G401 (cell line): Measurements from ENCODE around the gene MGAT4B. TPM values are rescaled to one million over a fixed set of nuclear protein-coding genes. Genes with fewer than 3 reads are reported as not detected.

Experiments
- DNase-seq: peaks from one replicate; pipeline ENCODE4 v3.0.0-alpha.2; 2015; ENCODE audit warnings: low spot score
- in situ Hi-C: cut with HindIII; loops from 2 replicates; pipeline ENCODE4 v1.10.0; 2016; ENCODE audit warnings: low sequenced_read_pairs, mixed read lengths
- total RNA-seq: library from RNA; depleted of rRNA; stranded (reverse); fragments of >200 nt; shearing (Covaris generic); gene quantifications from 2 replicates; pipeline ENCODE4 v1.2.3, GENCODE V29; 2014

Gene MGAT4B
- total RNA-seq, 1 experiment from 2014 or later, result 122 TPM

DNA sequence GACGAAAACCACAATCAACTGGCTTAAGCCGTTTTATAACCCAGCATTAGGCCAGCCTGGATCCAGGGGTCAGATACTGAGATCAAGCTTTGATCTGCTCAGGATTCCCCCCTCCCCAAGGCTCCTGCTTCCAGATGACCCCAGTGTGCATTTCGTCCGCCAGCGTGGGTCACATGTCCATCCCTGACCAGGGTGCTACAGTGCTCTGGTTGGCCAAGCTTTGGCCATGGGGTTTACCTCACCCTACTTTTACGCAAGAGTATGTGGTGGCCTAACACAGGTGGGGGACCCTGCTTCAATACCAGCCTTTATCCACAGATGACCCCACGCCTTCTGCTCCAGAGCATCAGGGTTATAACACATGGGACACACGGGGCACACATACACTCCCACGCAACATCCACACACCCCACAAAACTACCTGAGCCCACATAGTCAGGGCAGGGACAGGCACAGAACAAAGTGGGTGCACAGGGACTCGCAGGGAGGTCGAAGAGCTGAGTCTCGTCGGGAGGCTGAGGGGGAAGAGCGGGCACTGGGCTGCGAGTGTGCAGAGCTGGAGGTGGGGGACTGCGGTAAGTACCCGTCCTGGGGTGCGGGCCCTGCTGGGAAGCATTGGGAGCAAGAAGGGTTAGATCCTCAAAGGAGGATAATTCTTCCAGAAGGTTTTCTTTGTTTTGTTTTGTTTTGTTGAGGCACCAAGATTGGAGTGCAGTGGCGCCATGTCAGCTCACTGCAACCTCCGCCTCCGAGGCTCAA is 9.0 kb upstream of the MGAT4B start:
- DNase-seq, result no peak
- in situ Hi-C loops, result loop anchor here (10.0 kb wide), 1 partner anchor 61 kb away; no protein-coding TSS in a partner anchor

DNA sequence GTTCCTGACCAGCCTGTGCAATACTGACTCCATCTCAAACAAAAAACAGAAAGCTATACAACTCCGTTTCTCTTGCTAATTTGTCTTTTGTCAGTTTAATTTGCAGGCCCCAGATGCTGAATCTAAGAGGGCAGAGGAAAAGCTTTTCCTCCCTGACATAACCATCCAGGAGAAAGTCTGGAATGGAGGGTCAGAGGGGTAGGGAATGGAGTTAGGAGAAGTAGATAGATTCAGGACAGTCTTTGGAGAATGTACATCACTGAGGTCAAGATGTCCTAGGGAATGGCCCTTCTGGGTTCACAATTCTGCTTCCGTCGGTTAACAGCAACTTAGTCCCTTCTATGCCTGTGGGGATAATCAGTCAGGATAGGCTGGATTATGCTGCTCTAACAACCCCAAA is 7.4 kb upstream of the MGAT4B start:
- no peak for DNase-seq
- in situ Hi-C loops, result loop anchor here (10.0 kb wide), 1 partner anchor 59 kb away; no protein-coding TSS in a partner anchor

DNA sequence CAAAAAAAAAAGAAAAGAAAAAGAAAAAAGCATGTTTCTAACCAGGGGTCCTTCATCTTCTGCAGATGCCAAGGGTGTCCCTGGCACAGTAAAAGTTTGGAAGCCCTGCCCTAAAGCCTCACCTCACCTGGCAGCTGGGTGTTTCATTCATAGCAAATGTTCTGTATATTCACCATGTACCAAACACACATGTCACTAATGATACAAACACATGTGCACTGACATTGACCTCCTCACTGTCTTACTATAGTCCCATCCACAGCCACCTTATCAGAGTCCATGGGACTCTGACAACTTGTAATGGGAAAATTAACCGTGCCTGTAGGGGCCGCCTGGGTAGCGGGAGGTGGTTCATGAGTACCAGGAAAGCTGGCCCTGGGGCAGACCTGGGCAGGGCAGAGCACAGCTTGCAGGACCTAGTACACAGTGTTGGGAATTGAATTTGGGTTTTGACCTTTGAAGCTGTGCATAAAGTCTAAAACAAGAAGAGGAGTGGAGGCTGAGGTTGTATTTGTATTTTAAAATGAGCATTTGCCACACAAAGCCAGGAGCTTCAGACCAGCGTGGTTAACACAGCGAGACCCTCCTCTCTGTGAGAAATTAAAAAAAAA is 6.4 kb upstream of the MGAT4B start:
- in situ Hi-C loops, result loop anchor here (10.0 kb wide), 1 partner anchor 58 kb away; no protein-coding TSS in a partner anchor
- DNase-seq, result no peak

DNA sequence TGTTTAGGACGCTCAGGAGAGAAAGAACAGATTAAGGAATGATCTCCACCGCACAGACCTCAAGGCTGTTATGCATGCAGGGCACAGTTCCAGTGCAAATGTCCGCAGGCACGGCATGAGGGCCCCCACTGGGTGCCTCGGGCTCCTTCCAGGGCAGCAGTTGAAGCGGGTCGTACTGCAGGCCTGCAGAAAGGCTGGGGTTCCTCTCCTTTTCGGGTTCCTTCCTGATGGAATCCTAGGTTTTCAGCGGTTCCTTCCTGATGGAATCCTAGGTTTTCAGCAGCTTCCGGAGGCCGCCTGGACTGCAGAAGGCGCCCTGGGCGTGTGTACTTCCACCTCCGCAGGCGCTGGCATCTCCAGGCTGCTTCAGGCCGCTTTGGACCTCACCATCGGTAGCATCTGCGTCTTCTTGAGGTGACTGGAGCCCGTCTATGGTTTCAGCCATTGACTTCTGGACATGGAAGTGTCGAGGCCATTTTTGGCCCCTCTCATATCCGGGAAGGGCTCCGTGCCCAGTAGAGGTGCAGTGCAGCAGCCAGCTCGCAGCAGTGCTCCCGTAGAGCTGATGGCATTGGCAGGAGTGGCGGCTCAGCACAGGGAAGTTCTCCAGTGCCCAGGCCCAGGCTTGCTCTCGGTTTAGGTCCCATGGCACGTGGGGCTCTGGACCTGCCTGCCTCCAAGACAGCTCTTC is 5.6 kb upstream of the MGAT4B start:
- in situ Hi-C loops, result loop anchor here (10.0 kb wide), 1 partner anchor 57 kb away; no protein-coding TSS in a partner anchor
- peak; percentile 98 for DNase-seq

DNA sequence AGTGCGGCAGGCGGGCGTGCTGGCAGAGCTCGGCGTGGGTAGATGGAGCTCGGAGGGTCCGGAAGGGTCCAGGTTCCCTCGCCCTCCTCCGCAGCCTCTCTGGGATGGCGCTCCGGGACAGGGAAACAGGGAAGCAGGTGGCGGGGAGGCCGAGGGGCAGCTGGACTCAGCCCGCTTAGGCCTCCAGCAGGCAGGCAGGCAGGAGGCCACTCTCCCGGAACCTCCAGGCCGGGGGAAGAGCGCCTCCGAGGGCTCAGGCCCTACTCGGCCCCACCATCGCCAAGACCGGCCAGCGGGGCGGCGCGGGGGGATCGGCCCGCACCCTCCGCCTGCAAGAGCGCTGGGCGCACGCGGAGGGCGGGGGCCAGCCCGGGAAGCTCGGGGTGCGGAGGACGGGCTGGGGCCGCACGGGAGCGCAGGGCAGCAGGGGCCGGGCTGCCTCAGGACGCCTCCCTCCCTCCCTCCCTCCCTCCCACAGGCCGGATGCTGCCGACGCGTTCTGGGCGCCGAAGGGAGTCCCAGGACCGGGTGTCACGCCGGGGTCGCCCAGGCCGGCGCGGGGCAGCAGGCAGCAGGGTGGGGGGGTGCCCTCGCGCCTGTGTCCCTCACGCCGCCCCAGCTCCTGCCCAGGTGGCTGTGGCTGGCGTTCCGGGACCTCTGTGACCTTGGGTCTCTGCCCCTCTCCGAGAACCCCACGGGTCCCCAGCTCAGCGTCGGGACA is 977 bp downstream of the MGAT4B start:
- DNase-seq, result peak; percentile 51
- in situ Hi-C loops, result no loop called here

DNA sequence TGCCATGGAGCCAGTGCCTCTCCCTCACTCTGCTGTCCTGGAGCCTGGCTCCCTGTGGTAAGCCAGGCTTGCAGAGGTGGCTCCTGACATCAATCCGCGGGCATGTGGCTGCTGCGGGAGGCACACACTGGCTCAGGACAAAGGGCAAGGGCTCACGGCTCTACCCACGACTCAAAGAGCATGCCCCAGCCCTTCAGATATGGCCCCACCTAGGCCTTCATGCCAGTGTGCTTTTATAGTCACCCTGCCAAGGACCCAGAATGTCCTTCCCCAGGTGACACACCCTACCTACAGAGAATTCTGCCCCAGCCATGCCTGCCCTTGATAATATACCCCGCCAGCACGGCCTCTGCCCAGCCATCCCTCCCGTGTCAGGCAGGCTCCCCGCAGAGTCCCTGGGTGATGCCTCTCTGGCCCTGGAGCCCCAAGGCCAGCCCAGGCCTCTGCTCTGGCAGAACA is 1.6 kb downstream of the MGAT4B start:
- in situ Hi-C loops, result no loop called here
- no peak for DNase-seq

DNA sequence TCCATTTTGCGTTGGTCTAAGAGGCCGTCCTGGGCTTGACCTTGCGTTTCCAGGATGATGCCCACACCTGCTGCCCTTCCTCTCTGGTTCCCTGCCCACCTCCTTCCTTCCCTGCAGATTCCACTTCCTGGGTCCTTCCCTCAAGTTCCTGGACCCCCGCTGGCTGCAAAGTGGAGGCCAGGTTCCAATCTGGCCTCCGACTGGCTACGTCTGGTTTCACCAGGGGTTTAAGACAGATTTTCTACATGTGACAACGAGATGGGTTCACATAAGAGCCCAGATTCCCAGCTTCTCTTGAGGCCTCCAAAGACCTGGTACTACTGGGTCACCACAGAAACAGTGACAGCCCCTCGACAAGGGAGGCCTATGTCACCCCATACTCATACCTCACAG is 2.1 kb downstream of the MGAT4B start:
- in situ Hi-C loops, result no loop called here
- no peak for DNase-seq

DNA sequence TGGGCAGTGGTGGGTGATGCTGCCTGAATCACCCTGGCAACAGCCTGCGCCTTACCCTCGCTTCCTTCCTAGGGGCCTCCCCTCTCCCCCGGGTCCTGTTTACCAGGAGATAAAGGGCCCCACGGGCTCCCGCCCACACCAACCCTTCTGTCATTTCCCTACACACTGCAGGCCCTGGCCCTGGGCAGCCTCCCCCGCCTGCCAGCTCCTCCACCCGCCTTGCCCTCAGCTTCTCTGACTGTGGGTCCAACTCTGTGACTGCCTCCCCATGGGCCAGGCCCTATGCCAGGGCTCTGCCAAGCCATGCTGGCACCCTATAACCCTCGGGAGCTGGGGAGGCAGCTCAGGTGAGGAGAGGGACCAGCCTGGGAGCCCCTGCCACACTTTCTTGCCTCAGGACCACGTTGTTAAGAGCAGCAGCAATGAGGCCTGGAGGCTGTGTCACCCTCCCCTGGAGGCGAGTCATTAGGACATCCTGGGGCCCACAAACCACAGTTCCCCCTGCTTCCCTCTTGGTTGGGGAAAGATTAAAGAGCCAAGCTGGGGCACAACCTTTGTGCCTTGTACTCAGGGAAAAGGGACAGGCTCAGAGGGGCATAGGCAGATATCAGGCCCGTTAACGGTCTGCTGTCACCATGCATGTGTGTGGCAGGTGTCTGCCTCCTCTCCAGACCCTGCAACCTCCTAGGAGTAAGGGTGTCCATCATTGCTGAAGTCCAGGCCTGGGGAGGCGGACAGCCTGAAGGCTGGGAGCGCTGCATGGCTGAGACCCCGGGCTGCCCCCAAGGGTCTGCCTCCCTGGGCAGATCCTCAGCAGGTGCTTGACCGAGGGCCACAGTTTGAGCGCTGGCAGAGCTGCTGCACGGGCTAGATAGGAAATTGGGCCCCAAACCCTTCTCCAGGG is 2.8 kb downstream of the MGAT4B start:
- DNase-seq, result no peak
- in situ Hi-C loops, result no loop called here

DNA sequence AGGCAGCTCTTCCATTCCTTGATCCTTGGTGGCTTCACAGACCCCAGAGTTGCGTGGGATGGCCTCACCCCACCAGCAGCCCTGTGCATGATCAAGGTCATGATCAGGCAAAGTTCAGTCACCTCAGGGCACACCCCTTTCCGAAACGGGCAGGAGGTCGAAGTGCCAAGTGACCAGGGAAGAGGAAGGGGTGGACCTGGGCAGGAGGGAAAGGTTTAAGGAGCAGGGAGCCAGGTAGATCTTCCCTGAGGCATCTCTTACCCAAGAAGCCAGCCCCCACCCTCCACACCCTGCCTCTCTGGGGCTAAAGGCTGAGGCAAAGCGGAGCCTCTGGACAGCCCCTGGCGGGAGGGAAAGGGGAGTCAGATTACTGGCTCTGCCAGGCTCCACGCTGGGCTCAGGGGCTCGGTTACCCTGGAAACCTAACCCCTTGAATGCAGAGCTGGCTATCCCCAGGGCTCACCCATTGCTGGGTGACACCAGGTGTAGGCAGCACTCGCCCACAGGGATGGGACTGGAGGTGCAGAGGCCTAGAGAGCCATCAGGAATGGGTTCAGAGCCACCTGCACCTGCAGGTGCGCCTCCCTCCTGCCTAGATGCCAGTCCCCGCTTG is 3.6 kb downstream of the MGAT4B start:
- in situ Hi-C loops, result no loop called here
- no peak for DNase-seq

DNA sequence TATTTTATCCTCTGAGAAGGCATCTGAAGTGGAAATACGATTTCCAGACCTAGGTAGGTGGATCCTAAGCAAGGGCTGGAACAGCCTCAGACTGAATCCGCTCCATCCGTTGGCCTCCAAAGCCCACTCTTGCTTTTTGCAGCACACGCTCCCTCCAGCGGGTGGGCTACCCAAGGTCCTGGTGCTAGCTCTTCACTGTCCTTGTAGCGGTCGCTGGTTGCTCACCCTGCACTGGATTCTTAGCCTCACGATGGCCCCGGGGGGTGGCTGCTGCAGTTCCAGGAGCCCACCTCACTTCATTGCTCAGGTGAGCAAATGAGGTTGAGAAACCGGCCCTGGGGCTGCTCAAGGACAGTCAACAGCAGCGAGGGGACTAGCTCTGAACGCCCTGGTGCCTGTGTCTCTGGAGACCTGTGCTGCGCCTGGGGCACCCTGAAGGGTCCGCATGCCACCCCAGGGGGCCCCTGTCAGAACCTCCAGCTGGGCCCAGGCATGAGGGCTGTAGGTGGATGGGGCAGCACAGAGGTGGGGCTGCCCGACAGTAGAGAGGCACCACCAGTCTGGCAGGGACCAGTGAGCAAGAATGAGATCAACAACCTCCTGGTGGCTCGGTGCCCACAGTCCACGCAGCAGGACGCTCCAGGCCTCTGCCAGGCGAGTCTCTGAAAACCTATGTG is 4.3 kb downstream of the MGAT4B start:
- in situ Hi-C loops, result no loop called here
- peak; percentile 87 for DNase-seq

DNA sequence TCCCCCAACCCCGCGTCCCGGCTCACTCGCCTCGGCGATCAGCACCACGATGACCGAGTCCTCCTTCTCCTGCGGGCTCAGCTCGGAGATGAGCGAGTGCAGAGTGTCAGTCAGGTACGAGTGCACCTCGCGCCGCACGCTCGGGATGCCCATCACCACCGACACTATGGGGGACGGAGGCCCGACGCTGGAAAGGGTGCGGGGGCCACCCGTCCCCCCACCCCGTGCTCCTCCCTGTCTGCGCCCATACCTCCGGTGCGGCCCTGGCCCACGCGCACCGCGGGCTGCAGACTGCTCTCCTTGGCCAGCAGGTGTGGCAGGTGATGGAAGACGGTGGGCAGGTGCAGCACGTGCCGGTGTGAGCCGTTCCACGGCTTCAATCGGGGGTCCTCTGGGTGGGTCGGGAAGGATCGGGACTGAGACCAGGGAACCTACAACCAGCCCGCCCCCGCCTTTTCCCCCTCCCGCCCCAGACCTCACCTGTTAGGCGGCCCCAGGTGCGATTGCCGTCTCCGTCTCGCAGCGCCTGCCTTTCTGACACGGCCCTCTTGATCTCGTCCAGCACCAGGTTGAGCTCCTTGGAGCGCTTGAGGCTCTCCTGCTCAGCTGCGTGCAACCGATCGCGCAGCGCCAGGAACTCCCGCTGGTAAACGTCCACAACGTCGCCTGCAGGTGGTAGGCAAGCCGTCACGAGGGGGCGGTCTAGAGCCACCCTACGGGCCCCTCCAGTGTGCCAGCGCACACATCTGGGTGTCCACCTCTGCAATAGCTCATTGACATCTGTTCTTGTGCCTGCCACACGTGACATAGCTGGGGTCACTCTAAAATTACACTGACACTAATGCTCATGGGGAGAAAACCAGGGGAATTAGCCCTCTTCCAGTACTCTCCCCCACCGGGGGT is 5.1 kb downstream of the MGAT4B start:
- in situ Hi-C loops, result no loop called here
- peak; percentile 53 for DNase-seq

DNA sequence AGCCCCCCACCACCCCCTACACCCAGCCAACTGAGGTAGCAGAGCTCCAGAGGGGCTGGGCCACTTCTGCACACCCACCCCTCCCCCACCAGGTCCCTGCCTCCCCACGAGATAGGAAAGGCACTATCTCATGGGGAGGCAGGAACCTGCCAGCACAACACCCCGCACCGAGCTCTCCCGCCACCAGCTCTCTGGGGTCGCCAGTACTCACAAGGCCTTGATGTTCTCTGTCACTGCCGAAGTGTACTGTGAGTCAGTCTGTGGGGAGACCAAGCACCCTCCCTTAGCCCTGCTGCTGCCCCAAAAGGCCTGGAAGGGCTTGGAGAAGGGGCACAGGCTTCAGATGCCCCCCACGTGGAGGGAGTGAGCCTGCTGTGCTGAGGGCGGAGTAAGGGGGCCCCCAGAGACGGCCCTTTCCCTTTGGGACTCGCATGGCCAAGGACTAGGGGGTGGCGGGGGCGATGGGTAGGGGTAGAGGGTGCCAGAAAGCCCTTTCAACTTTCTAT is 5.9 kb downstream of the MGAT4B start:
- in situ Hi-C loops, result no loop called here
- no peak for DNase-seq

DNA sequence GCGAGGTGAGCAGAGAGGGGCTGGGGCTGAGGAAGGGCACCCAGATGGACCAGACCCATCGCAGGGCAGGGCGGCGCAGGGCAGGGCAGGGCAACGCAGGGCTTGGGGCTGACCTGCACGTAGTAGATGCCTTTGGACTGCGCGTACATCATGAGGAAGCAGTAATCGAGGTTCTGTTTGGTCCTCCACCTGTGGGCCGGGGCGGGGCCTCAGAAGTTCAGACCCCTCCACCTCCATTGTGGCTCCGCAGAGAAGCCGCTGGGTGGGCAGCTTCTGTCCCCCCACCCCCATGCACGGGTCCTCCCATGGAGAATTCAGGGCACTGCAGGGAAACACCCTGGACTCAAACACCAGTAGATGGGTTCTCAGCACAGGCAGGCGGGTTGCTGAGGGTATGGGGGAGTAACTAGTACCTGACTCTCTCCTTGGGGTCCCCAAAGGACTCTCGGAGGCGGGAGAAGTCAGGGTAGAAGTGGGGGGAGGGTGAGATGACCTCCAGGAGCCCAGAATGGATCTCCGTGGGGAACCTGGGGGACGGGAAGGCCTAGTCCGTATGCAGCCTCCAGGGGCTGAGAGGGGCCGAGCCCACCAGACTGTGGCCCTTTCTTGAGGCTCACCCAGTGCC is 6.5 kb downstream of the MGAT4B start:
- in situ Hi-C loops, result no loop called here

DNA sequence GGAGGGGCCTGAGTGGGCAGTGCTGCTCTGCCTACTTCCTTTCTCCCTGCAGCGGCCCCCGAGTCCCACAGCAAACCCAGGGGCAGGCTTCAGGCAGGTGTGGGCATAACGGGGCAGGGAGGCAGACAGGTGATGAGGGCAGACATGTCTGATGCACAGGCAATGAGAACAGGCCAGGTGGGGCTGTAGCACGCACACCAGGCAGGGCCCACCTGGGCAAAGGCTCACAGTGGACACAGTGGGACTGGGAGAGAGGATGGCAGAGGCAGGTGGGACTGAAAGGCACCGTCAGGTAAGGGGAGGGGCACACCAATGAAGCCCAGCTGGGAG is 7.1 kb downstream of the MGAT4B start:
- in situ Hi-C loops, result no loop called here

More for the DNA sequence above, 6.5 kb downstream of the MGAT4B start:
- DNase-seq, result no peak

DNA sequence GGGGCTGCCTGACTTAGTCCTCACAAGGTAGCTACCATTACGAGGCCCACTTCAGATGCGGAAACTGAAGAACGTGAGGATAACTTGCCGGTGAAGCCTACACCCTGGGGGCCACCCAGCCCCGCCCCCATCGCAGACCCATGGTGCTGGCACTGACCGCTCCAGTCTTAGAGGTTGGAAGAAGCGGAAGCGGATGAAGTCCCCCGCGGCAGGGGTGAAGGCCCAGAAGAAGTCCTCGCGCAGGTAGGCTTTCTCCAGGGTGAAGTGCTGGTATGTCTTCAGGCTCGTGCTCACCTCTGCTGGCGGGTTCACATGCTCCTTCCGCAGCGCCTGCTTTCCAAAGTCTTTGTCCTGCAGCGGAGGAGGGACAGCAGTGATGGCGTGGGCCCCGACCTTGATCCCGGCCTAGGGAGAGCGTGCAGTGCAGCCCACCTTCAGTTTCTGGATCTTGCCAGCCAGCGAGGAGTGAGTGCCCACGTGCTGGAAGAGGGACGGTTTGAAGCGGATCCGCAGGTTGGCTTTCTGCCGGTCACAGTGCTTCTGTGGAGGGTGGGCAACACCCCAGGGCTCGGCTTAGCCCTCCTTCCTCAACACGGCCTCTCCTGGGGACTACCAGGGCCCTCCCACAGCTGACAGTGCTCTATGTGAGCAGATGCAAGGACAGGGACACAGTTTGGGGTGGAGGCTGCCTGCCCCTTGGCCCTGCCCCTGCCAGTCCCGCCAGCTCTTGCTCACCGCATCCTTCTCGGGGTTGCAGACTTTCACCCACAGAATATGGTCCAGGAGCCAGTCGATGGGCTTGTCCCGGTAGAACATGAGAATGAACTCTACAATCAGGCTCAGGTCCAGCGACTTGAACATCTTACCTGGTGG is 7.7 kb downstream of the MGAT4B start:
- no peak for DNase-seq
- in situ Hi-C loops, result no loop called here

More for the DNA sequence above, 7.1 kb downstream of the MGAT4B start:
- DNase-seq, result no peak
